Measurements from ENCODE around the gene CA5A. TPM values are rescaled to one million over a fixed set of nuclear protein-coding genes. Genes with fewer than 3 reads are reported as not detected.
A peak's percentile ranks its signal among the peaks of the same experiment; 100 is the strongest.
"Not testable (repeated sequence)": the region's sequence is repeated elsewhere in the genome, so short reads cannot be mapped to it uniquely, and the experiment has no call there.

The CA5A gene
- total and polyA plus RNA-seq, 2 of the 4 experiments (the other 2 are of a cell fraction) = not detected

- H4K91ac ChIP-seq (ENCODE audit: insufficient read depth, low read depth, low read length); H3K9me1 ChIP-seq (ENCODE audit: insufficient read depth, low read length); H2BK5ac ChIP-seq (ENCODE audit: low read depth, low read length, poor library complexity, severe bottlenecking); dilution Hi-C loops (cut with HindIII; ENCODE audit: low sequenced_read_pairs, unreplicated experiment); H3K27me3 ChIP-seq (ENCODE audit: control insufficient read depth, insufficient read depth, low read length); H3K56ac ChIP-seq (ENCODE audit: extremely low read depth, insufficient read depth, low read length); H3K9me3 ChIP-seq (ENCODE audit: control insufficient read depth, insufficient read depth, low read length); BruUV-seq (replicated peaks); H4K20me1 ChIP-seq (ENCODE audit: insufficient read depth, low read length); H3K14ac ChIP-seq (replicated peaks; ENCODE audit: low read depth, low read length); ATAC-seq (ENCODE audit: low read depth); H2BK20ac ChIP-seq (ENCODE audit: low read depth, low read length); DNase-seq; H3K4me2 ChIP-seq (ENCODE audit: low read depth, low read length); H3K36me3 ChIP-seq (ENCODE audit: control insufficient read depth, insufficient read depth, low read length); H3K4ac ChIP-seq (ENCODE audit: low read depth, low read length); H3K79me1 ChIP-seq (ENCODE audit: low read depth in 1 of 2, low read length in 2 of 2); H3K23ac ChIP-seq (ENCODE audit: low read depth, low read length); CTCF ChIA-PET; intact Hi-C loops (cut with micrococcal nuclease); H4K8ac ChIP-seq (ENCODE audit: low read depth in 2 of 2, low read length in 2 of 2); H2AK5ac ChIP-seq (ENCODE audit: low read depth, low read length); H2BK120ac ChIP-seq (ENCODE audit: low read depth, low read length); H4K5ac ChIP-seq (ENCODE audit: low read depth, low read length); H2AFZ ChIP-seq (replicated peaks; ENCODE audit: low read length, poor library complexity); H2BK15ac ChIP-seq (ENCODE audit: low read depth, low read length); H3K27ac ChIP-seq (ENCODE audit: insufficient read depth, low read length); H3K4me1 ChIP-seq (ENCODE audit: control insufficient read depth, insufficient read depth, low read length); H3K4me3 ChIP-seq (ENCODE audit: insufficient read depth, low read depth, low read length); H3K9ac ChIP-seq (ENCODE audit: low read depth, low read length); H3K18ac ChIP-seq (ENCODE audit: low read depth, low read length); H2AK9ac ChIP-seq (replicated peaks; ENCODE audit: low read depth, low read length, poor library complexity); POLR2A ChIA-PET (ENCODE audit: unreplicated experiment); in situ Hi-C loops (cut with MboI; ENCODE audit: low sequenced_read_pairs): not testable (repeated sequence)
- 93% methylated on average over 6 of the region's 16 CpGs; no CpG with 5 or more reads in 1 of the 2 experiments for WGBS, 2 experiments (ENCODE audit: extremely low coverage in 2 of 2, insufficient read length in 1 of 2)
Measured at GRCh38 chr16:87896924-87897520, 39.3 kb downstream of the CA5A start.

- POLR2A ChIA-PET (ENCODE audit: unreplicated experiment); H2AFZ ChIP-seq (replicated peaks; ENCODE audit: low read length, poor library complexity); H2BK20ac ChIP-seq (ENCODE audit: low read depth, low read length); H4K5ac ChIP-seq (ENCODE audit: low read depth, low read length); H3K9ac ChIP-seq (ENCODE audit: low read depth, low read length); BruUV-seq (replicated peaks); H4K20me1 ChIP-seq (ENCODE audit: insufficient read depth, low read length); H4K91ac ChIP-seq (ENCODE audit: insufficient read depth, low read depth, low read length); H3K4me1 ChIP-seq (ENCODE audit: control insufficient read depth, insufficient read depth, low read length); H3K56ac ChIP-seq (ENCODE audit: extremely low read depth, insufficient read depth, low read length); H3K4me2 ChIP-seq (ENCODE audit: low read depth, low read length); intact Hi-C loops (cut with micrococcal nuclease); H2AK9ac ChIP-seq (replicated peaks; ENCODE audit: low read depth, low read length, poor library complexity); ATAC-seq (ENCODE audit: low read depth); H2BK5ac ChIP-seq (ENCODE audit: low read depth, low read length, poor library complexity, severe bottlenecking); H3K79me1 ChIP-seq (ENCODE audit: low read depth in 1 of 2, low read length in 2 of 2); DNase-seq; H3K27ac ChIP-seq (ENCODE audit: insufficient read depth, low read length); H3K36me3 ChIP-seq (ENCODE audit: control insufficient read depth, insufficient read depth, low read length); H3K14ac ChIP-seq (replicated peaks; ENCODE audit: low read depth, low read length); dilution Hi-C loops (cut with HindIII; ENCODE audit: low sequenced_read_pairs, unreplicated experiment); H3K9me1 ChIP-seq (ENCODE audit: insufficient read depth, low read length); H3K23ac ChIP-seq (ENCODE audit: low read depth, low read length); H3K9me3 ChIP-seq (ENCODE audit: control insufficient read depth, insufficient read depth, low read length); in situ Hi-C loops (cut with MboI; ENCODE audit: low sequenced_read_pairs); H4K8ac ChIP-seq (ENCODE audit: low read depth in 2 of 2, low read length in 2 of 2); H2BK120ac ChIP-seq (ENCODE audit: low read depth, low read length); H2BK15ac ChIP-seq (ENCODE audit: low read depth, low read length); H3K4ac ChIP-seq (ENCODE audit: low read depth, low read length); H3K4me3 ChIP-seq (ENCODE audit: insufficient read depth, low read depth, low read length); H3K27me3 ChIP-seq (ENCODE audit: control insufficient read depth, insufficient read depth, low read length); H3K18ac ChIP-seq (ENCODE audit: low read depth, low read length): not testable (repeated sequence)
- CTCF ChIA-PET = interaction anchor here (0.6 kb wide), 1 partner anchor 678 kb away, joined by 3 read pairs; no protein-coding TSS in a partner anchor
- no CpG with 5 or more reads among the region's 17 CpGs for WGBS, 2 experiments (ENCODE audit: extremely low coverage in 2 of 2, insufficient read length in 1 of 2)
- peak overlapping the region; percentile 39; the same call in 1 of the 2 replicates for H2AK5ac ChIP-seq (ENCODE audit: low read depth, low read length)
Measured at GRCh38 chr16:87896176-87896890, 40.0 kb downstream of the CA5A start.

Measured in IMR-90 (cell line).